B cell (primary cell): ENCODE measurements around the gene MCM5. TPM values are rescaled to one million over a fixed set of nuclear protein-coding genes. Genes with fewer than 3 reads are reported as not detected.

ENCODE experiments used
- ATAC-seq: fragments of 200-7000 bp; cut with Tn5 transposase; one replicate; pipeline ENCODE4 v1.10.0; 2021; ENCODE audit warnings: low read depth, mild to moderate bottlenecking, moderate number of reproducible peaks, moderate library complexity
- CTCF ChIA-PET: fragments of 350-600 bp; sonication (Branson Sonifier 250); formaldehyde crosslinking; loops from one replicate; lab custom pipeline; 2021; ENCODE audit warnings: antibody characterized with exemption, inconsistent platforms; lab: Charles Lee
- POLR2A ChIA-PET: fragments of 350-600 bp; sonication (Branson Sonifier 250); formaldehyde crosslinking; loops from one replicate; lab custom pipeline; 2021; ENCODE audit warnings: antibody characterized with exemption; lab: Charles Lee
- DNase-seq: peaks from one replicate; pipeline ENCODE4 v3.0.0; 2013
- H2AFZ ChIP-seq: 2 replicates; pipeline ENCODE4 v1.6.1; 2012; ENCODE audit warnings: mild to moderate bottlenecking, low read depth, low read length; ENCODE audit not compliant: insufficient read depth, poor library complexity, severe bottlenecking
- H3K27ac ChIP-seq, 2 donors: 1 replicate in 1 of 2; 2 replicates in 1 of 2; pipeline ENCODE4 v1.5.1; 2012 to 2013; ENCODE audit warnings: low read length in 2 of 2, mild to moderate bottlenecking in 2 of 2, moderate library complexity in 1 of 2
- H3K27me3 ChIP-seq, 4 experiments: fragments of 200-600 bp in 1 of 4; sonication (generic) in 1 of 4; replicated peaks in 1 of 4; 1 replicate in 2 of 4; 2 replicates in 2 of 4; pipeline versions ENCODE4 v1.6.1 to v1.7.0; 2013 to 2016; ENCODE audit warnings: low read length in 3 of 4, mild to moderate bottlenecking in 2 of 4, mixed read lengths in 1 of 4, moderate library complexity in 1 of 4; ENCODE audit not compliant: insufficient read depth in 4 of 4, control insufficient read depth in 3 of 4; ENCODE audit errors: control extremely low read depth in 1 of 4
- H3K36me3 ChIP-seq, 2 experiments: replicated peaks in 1 of 2; 1 replicate in 1 of 2; 2 replicates in 1 of 2; pipeline versions ENCODE4 v1.6.1 to v1.7.1; 2013; ENCODE audit warnings: low read length in 1 of 2; ENCODE audit not compliant: insufficient read depth in 2 of 2, control insufficient read depth in 1 of 2; ENCODE audit errors: control extremely low read depth in 1 of 2, extremely low read depth in 1 of 2
- H3K4me1 ChIP-seq, 2 donors: fragments of 200-600 bp in 1 of 2; sonication (generic) in 1 of 2; 1 replicate in 1 of 2; 2 replicates in 1 of 2; pipeline versions ENCODE4 v1.5.1 to v1.6.1; 2013 to 2017; ENCODE audit warnings: low read length in 2 of 2; ENCODE audit not compliant: control insufficient read depth in 2 of 2, insufficient read depth in 2 of 2
- H3K4me2 ChIP-seq: replicated peaks from 2 replicates; pipeline ENCODE3; 2012; ENCODE audit warnings: mild to moderate bottlenecking, low read depth, low read length; ENCODE audit not compliant: poor library complexity, severe bottlenecking
- H3K4me3 ChIP-seq, 5 experiments: fragments of 200-600 bp in 1 of 5; sonication (generic) in 1 of 5; 1 replicate in 3 of 5; 2 replicates in 2 of 5; pipeline versions ENCODE4 v1.5.1 to v1.7.0; 2011 to 2016; ENCODE audit warnings: low read length in 4 of 5, mild to moderate bottlenecking in 4 of 5, low read depth in 2 of 5, control low read depth in 1 of 5, moderate library complexity in 1 of 5; ENCODE audit not compliant: insufficient read depth in 1 of 5; ENCODE audit errors: control extremely low read depth in 1 of 5, extremely low read depth in 1 of 5
- H3K79me2 ChIP-seq: fragments of 200-600 bp; sonication (generic); one replicate; pipeline ENCODE4 v1.6.0; 2016; ENCODE audit warnings: low read length; ENCODE audit not compliant: control insufficient read depth, insufficient read depth
- H3K9ac ChIP-seq: fragments of 200-600 bp; sonication (generic); 2 replicates; pipeline ENCODE4 v1.6.1; 2017; ENCODE audit warnings: mild to moderate bottlenecking, low read length, moderate library complexity
- H3K9me3 ChIP-seq, 3 donors: one replicate each; pipeline versions ENCODE4 v1.6.1 to v1.7.1; 2013; ENCODE audit warnings: low read length in 2 of 3; ENCODE audit not compliant: control insufficient read depth in 2 of 3, insufficient read depth in 1 of 3; ENCODE audit errors: control extremely low read depth in 1 of 3
- H4K20me1 ChIP-seq: 2 replicates; pipeline ENCODE4 v1.6.0; 2012; ENCODE audit warnings: mild to moderate bottlenecking, low read length; ENCODE audit not compliant: insufficient read depth, control insufficient read depth, poor library complexity, severe bottlenecking
- H3K27ac Mint-ChIP-seq: one replicate; pipeline ENCODE4 v1.8.0; 2021; ENCODE audit warnings: mixed read lengths
- H3K27me3 Mint-ChIP-seq: one replicate; pipeline ENCODE4 v1.8.0; 2021; ENCODE audit warnings: mixed read lengths
- H3K4me1 Mint-ChIP-seq: one replicate; pipeline ENCODE4 v1.8.0; 2021; ENCODE audit warnings: mixed read lengths
- H3K4me3 Mint-ChIP-seq: one replicate; pipeline ENCODE4 v1.8.0; 2021; ENCODE audit warnings: mixed read lengths
- H3K9me3 Mint-ChIP-seq: one replicate; pipeline ENCODE4 v1.8.0; 2022; ENCODE audit warnings: mixed read lengths; ENCODE audit not compliant: insufficient read depth
- CTCF ChIP-seq: fragments of 200-600 bp; IDR thresholded peaks from one replicate; pipeline ENCODE4 v1.8.0; 2022; ENCODE audit warnings: antibody characterized with exemption, mild to moderate bottlenecking
- EZH2 ChIP-seq: IDR thresholded peaks from 2 replicates; pipeline ENCODE4 v1.6.1; 2012; ENCODE audit warnings: borderline replicate concordance, low read depth, mild to moderate bottlenecking, moderate library complexity, low read length; ENCODE audit not compliant: insufficient read depth, poor library complexity, severe bottlenecking
- WGBS: methylation state at CpG from one replicate; pipeline ENCODE4 v1.1.5; 2013; ENCODE audit warnings: missing lambda C conversion rate; ENCODE audit not compliant: insufficient coverage; 5-methylcytosine and 5-hydroxymethylcytosine counted together
- intact Hi-C: fragments of 100-400 bp; cut with micrococcal nuclease; formaldehyde crosslinking; loops from one replicate; pipeline ENCODE4 v1.10.0; 2022
- polyA plus RNA-seq: library from polyadenylated mRNA; depleted of rRNA; stranded (reverse); fragments of >200 nt; gene quantifications from 2 replicates; pipeline ENCODE4 v1.2.3, GENCODE V29; 2012
- total RNA-seq, 2 donors: library from RNA; stranded (reverse); fragments of 120-200 nt in 1 of 2; gene quantifications; 1 replicate in 1 of 2; 2 replicates in 1 of 2; pipeline versions ENCODE4 v1.2.3 to v1.2.4, GENCODE V29; 2013 to 2022

The MCM5 gene
- total and polyA plus RNA-seq, 2 donors (not counting 1 experiment from before 2014, with no cell fraction given): 112 to 203 TPM

- ChIA-PET CTCF (interaction anchor here (0.7 to 2.2 kb wide), 3 partner anchors 12 to 34 kb away, joined by 3 to 6 read pairs (median 3); no protein-coding TSS in a partner anchor), POLR2A (interaction anchor here (0.7 to 1.3 kb wide), 2 partner anchors 9 to 13 kb away, joined by 3 to 4 read pairs; no protein-coding TSS in a partner anchor)
- Mint-ChIP-seq H3K9me3 (no peaks in the 10 kb centered on the region), H3K27ac (no peak overlapping the region), H3K4me3 (no peak overlapping the region), H3K4me1 (peaks cover 25% of the 10 kb centered on the region), H3K27me3 (no peaks in the 10 kb centered on the region)
- peaks cover 14 to 22% of the 10 kb centered on the region in 2 donors for H3K4me1 ChIP-seq
- no peaks in the 10 kb centered on the region for H4K20me1 ChIP-seq
- H3K79me2 ChIP-seq: no peaks in the 10 kb centered on the region
- peaks cover 0 to 13% (median 2%) of the 10 kb centered on the region in 4 experiments for H3K27me3 ChIP-seq
- TF ChIP-seq EZH2: no peak
- no peak overlapping the region for H3K9ac ChIP-seq
- ATAC-seq (no peak), DNase-seq (no peak)
- peaks cover 0 to 9% of the 10 kb centered on the region in 2 experiments for H3K36me3 ChIP-seq
- no CpG with 5 or more reads among the region's 6 CpGs for WGBS
- H3K9me3 ChIP-seq: no peaks in the 10 kb centered on the region
- no peak overlapping the region for H3K4me3 ChIP-seq
- H2AFZ ChIP-seq: no peak overlapping the region
- H3K27ac ChIP-seq: no peak overlapping the region
- no peak overlapping the region for H3K4me2 ChIP-seq
- intact Hi-C loops: no loop called here
Observed at GRCh38 chr22:35384975-35385588, 14.9 kb upstream of the MCM5 start.

GRCh38 chr22:35386670-35387288 is 13.2 kb upstream of the MCM5 start:
- Histone ChIP-seq H3K9me3 (no peaks in the 10 kb centered on the region), H3K4me2 (no peak overlapping the region), H4K20me1 (no peaks in the 10 kb centered on the region), H3K27ac (no peak overlapping the region), H3K4me1 (peaks cover 3 to 11% of the 10 kb centered on the region in 2 donors), H2AFZ (no peak overlapping the region), H3K4me3 (no peak overlapping the region), H3K36me3 (peaks cover 0 to 9% of the 10 kb centered on the region in 2 experiments), H3K9ac (no peak overlapping the region), H3K27me3 (peaks cover 0 to 6% (median 2%) of the 10 kb centered on the region in 4 experiments), H3K79me2 (no peaks in the 10 kb centered on the region)
- ChIA-PET POLR2A (interaction anchor here (0.6 kb wide), 1 partner anchor 9 kb away, joined by 4 read pairs; no protein-coding TSS in a partner anchor), CTCF (interaction anchor here (2.2 kb wide), 1 partner anchor 34 kb away, joined by 6 read pairs; no protein-coding TSS in a partner anchor)
- ATAC-seq (no peak), DNase-seq (no peak)
- intact Hi-C loops: no loop called here
- Mint-ChIP-seq H3K9me3 (no peaks in the 10 kb centered on the region), H3K4me3 (no peak overlapping the region), H3K4me1 (peaks cover 12% of the 10 kb centered on the region), H3K27ac (no peak overlapping the region), H3K27me3 (no peaks in the 10 kb centered on the region)
- WGBS: 98% methylated on average over 15 of the region's 19 CpGs
- TF ChIP-seq CTCF: no peak
- no peak for TF ChIP-seq EZH2
